Measurements from ENCODE around the gene ISL2. TPM values are rescaled to one million over a fixed set of nuclear protein-coding genes. Genes with fewer than 3 reads are reported as not detected.

ISL2 gene
- total RNA-seq, 1 donor from 2014 or later: not detected

Other genes starting within 250 kb of the ISL2 start
- gene ETFA, start 25.3 kb upstream of the ISL2 start, total RNA-seq: 539 TPM